ENCODE results near the gene PTGIS.

The PTGIS gene

GRCh38 chr20:49461894-49462620 lies 105.9 kb downstream of the PTGIS start:
- DNase-seq: no peak

DNA sequence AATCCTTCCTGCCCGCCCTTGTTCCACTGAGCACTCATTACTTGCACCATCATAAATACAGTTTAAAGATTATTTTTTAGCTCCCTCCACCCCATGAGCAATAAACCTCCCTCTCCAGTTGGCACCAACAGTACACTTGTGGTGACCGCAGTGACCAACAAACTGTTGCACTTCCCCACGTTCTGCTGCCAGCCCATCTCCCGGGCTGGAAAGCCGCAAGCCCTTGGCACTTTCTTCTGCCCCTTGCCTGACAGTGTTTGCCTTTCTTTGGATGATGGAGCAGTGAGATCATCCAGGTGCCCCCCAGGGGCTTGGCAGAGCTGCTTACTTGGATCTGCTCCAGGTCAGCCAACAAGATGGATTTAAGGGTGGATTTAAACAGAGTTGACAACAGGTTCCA lies 107.0 kb downstream of the PTGIS start:
- DNase-seq: no peak

GRCh38 chr20:49460131-49460530 lies 107.8 kb downstream of the PTGIS start:
- DNase-seq: no peak

- no peak for DNase-seq
These were observed 108.3 kb downstream of the PTGIS start for GRCh38 chr20:49459684-49460083.

DNA sequence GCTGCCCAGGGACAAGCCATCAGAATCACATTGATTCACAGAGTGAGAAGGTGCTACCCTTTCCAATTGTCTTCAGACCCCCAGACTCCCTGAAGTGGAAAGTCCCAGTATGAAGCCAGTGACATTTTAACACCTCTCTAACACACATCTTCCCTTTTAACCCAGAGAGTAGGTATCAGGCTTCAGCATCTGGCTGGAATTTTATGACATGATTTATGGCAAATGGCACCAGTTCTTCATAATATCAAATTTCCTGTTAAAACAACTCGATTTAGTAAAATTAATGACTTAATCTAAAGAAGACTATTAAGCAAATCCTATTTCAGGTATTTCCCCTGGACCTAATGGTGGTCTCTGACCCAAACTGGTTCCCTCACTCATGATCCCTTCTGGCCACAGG lies 110.5 kb downstream of the PTGIS start:
- DNase-seq: no peak

- no peak for DNase-seq
These were observed 111.3 kb downstream of the PTGIS start for GRCh38 chr20:49456646-49457045.

- no peak for DNase-seq
These were observed 112.2 kb downstream of the PTGIS start for GRCh38 chr20:49455691-49456090.
